WTC11 (cell line): ENCODE data around the gene VSIG1. TPM values are rescaled to one million over a fixed set of nuclear protein-coding genes. Genes with fewer than 3 reads are reported as not detected.

Source experiments
- ATAC-seq: fragments of 200-7000 bp; cut with Tn5 transposase; 2 replicates; pipeline ENCODE4 v1.10.0; 2021; ENCODE audit warnings: mild to moderate bottlenecking, moderate library complexity
- CTCF ChIA-PET: fragments of 300-600 bp; sonication (Branson Sonifier 250); formaldehyde crosslinking; loops from one replicate; lab custom pipeline; 2021; ENCODE audit warnings: antibody characterized with exemption; lab: Charles Lee
- POLR2A ChIA-PET: fragments of 350-600 bp; sonication (Branson Sonifier 250); formaldehyde crosslinking; loops from one replicate; lab custom pipeline; 2021; ENCODE audit warnings: antibody characterized with exemption; lab: Charles Lee
- DNase-seq: peaks from one replicate; pipeline ENCODE4 v3.0.0; 2021; ENCODE audit warnings: low spot score
- H3K27ac Mint-ChIP-seq: 2 replicates; pipeline ENCODE4 v1.8.0; 2021; ENCODE audit warnings: mixed read lengths
- H3K27me3 Mint-ChIP-seq: 2 replicates; pipeline ENCODE4 v1.8.0; 2021; ENCODE audit warnings: low read depth, mild to moderate bottlenecking, moderate library complexity, mixed read lengths
- H3K36me3 Mint-ChIP-seq: 2 replicates; pipeline ENCODE4 v1.8.0; 2021; ENCODE audit warnings: mixed read lengths
- H3K4me1 Mint-ChIP-seq: 2 replicates; pipeline ENCODE4 v1.8.0; 2022; ENCODE audit warnings: mixed read lengths
- H3K4me3 Mint-ChIP-seq: 2 replicates; pipeline ENCODE4 v1.8.0; 2021; ENCODE audit warnings: mild to moderate bottlenecking, moderate library complexity, mixed read lengths
- H3K9me3 Mint-ChIP-seq: 2 replicates; pipeline ENCODE4 v1.8.0; 2021; ENCODE audit warnings: mixed read lengths
- ARID4B ChIP-seq: sonication (generic); formaldehyde crosslinking; IDR thresholded peaks from 2 replicates; pipeline ENCODE4 v1.8.0; 2023; ENCODE audit warnings: missing genetic modification reagents, mild to moderate bottlenecking, borderline replicate concordance
- ATF2 ChIP-seq: sonication (generic); formaldehyde crosslinking; IDR thresholded peaks from 2 replicates; pipeline ENCODE4 v1.8.1; 2022; ENCODE audit warnings: low read depth, missing genetic modification reagents, borderline replicate concordance
- E2F5 ChIP-seq: sonication (generic); formaldehyde crosslinking; IDR thresholded peaks from 2 replicates; pipeline ENCODE4 v1.8.1; 2022; ENCODE audit warnings: mild to moderate bottlenecking, moderate library complexity, missing genetic modification reagents
- ELF4 ChIP-seq: sonication (generic); formaldehyde crosslinking; IDR thresholded peaks from 2 replicates; pipeline ENCODE4 v1.8.1; 2022; ENCODE audit warnings: low read depth, mild to moderate bottlenecking, moderate library complexity, missing genetic modification reagents
- EMX1 ChIP-seq: fragments of 250-450 bp; sonication (Bioruptor Pico); IDR thresholded peaks from 2 replicates; pipeline ENCODE4 v1.8.0; 2021; ENCODE audit warnings: mild to moderate bottlenecking
- ERG ChIP-seq: fragments of 250-450 bp; sonication (Bioruptor Pico); IDR thresholded peaks from 2 replicates; pipeline ENCODE4 v1.8.0; 2021; ENCODE audit warnings: mild to moderate bottlenecking
- FOXK1 ChIP-seq: sonication (generic); formaldehyde crosslinking; IDR thresholded peaks from 2 replicates; pipeline ENCODE4 v1.8.0; 2022; ENCODE audit warnings: mild to moderate bottlenecking, moderate library complexity, missing genetic modification reagents
- GRHL2 ChIP-seq: fragments of 250-450 bp; sonication (Bioruptor Pico); IDR thresholded peaks from 2 replicates; pipeline ENCODE4 v1.8.0; 2022; ENCODE audit warnings: mild to moderate bottlenecking, moderate library complexity; ENCODE audit not compliant: insufficient replicate concordance, severe bottlenecking
- HMGXB4 ChIP-seq: sonication (generic); formaldehyde crosslinking; IDR thresholded peaks from 2 replicates; pipeline ENCODE4 v1.8.1; 2023; ENCODE audit warnings: mild to moderate bottlenecking, moderate library complexity, missing genetic modification reagents
- JAZF1 ChIP-seq: fragments of 250-450 bp; sonication (Bioruptor Pico); IDR thresholded peaks from 2 replicates; pipeline ENCODE4 v1.9.0; 2021; ENCODE audit warnings: moderate library complexity, mild to moderate bottlenecking, inconsistent platforms
- KAT7 ChIP-seq: sonication (generic); formaldehyde crosslinking; IDR thresholded peaks from 2 replicates; pipeline ENCODE4 v1.8.1; 2023; ENCODE audit warnings: missing genetic modification reagents, mild to moderate bottlenecking, borderline replicate concordance
- MYBL2 ChIP-seq: sonication (generic); formaldehyde crosslinking; IDR thresholded peaks from 2 replicates; pipeline ENCODE4 v1.8.1; 2023; ENCODE audit warnings: mild to moderate bottlenecking, moderate library complexity, missing genetic modification reagents
- NR1H2 ChIP-seq: sonication (generic); formaldehyde crosslinking; IDR thresholded peaks from 2 replicates; pipeline ENCODE4 v1.9.0; 2021; ENCODE audit warnings: mild to moderate bottlenecking, moderate library complexity, missing genetic modification reagents
- NR2C2 ChIP-seq: sonication (generic); formaldehyde crosslinking; IDR thresholded peaks from 2 replicates; pipeline ENCODE4 v1.8.0; 2022; ENCODE audit warnings: mild to moderate bottlenecking, missing genetic modification reagents
- OVOL2 ChIP-seq: fragments of 250-450 bp; sonication (Bioruptor Pico); IDR thresholded peaks from 2 replicates; pipeline ENCODE4 v1.9.0; 2021; ENCODE audit warnings: mild to moderate bottlenecking, borderline replicate concordance
- RORB ChIP-seq: fragments of 250-450 bp; sonication (Bioruptor Pico); IDR thresholded peaks from 2 replicates; pipeline ENCODE4 v1.9.0; 2021; ENCODE audit warnings: mild to moderate bottlenecking
- SOX15 ChIP-seq: fragments of 250-450 bp; sonication (Bioruptor Pico); IDR thresholded peaks from 2 replicates; pipeline ENCODE4 v1.9.0; 2021; ENCODE audit warnings: mild to moderate bottlenecking
- TCF7 ChIP-seq: sonication (generic); formaldehyde crosslinking; IDR thresholded peaks from 2 replicates; pipeline ENCODE4 v1.8.0; 2022; ENCODE audit warnings: mild to moderate bottlenecking, low read depth, missing genetic modification reagents, moderate library complexity
- ZNF396 ChIP-seq: fragments of 250-450 bp; sonication (Bioruptor Pico); IDR thresholded peaks from 2 replicates; pipeline ENCODE4 v1.8.0; 2021; ENCODE audit warnings: mild to moderate bottlenecking, moderate library complexity, borderline replicate concordance
- ZNF532 ChIP-seq: fragments of 250-450 bp; sonication (Bioruptor Pico); IDR thresholded peaks from 2 replicates; pipeline ENCODE4 v1.9.0; 2021; ENCODE audit warnings: mild to moderate bottlenecking, borderline replicate concordance
- total RNA-seq: library from RNA; stranded (reverse); gene quantifications from 3 replicates; pipeline ENCODE4 v1.2.3, GENCODE V29; 2021

Gene VSIG1
- total RNA-seq, 1 experiment from 2014 or later: 1.2 TPM

GRCh38 chrX:108088511-108088910 is 43.6 kb downstream of the VSIG1 start:
- H3K4me3 Mint-ChIP-seq: no peak overlapping the region

More at GRCh38 chrX:108088511-108088910, 43.6 kb downstream of the VSIG1 start:
- no peaks in the 10 kb centered on the region; the same call in 1 of the 2 replicates for H3K27me3 Mint-ChIP-seq
- no peaks in the 10 kb centered on the region for H3K9me3 Mint-ChIP-seq
- DNase-seq (no peak), ATAC-seq (no peak)
- TF ChIP-seq KAT7 (no peak), SOX15 (CRISPR knock-in tag) (no peak), ATF2 (no peak), JAZF1 (CRISPR knock-in tag) (no peak), HMGXB4 (CRISPR knock-in tag) (no peak), ZNF532 (CRISPR knock-in tag) (no peak), RORB (no peak), ARID4B (CRISPR knock-in tag) (no peak), E2F5 (CRISPR knock-in tag) (no peak), ZNF396 (CRISPR knock-in tag) (no peak), FOXK1 (CRISPR knock-in tag) (no peak), ELF4 (CRISPR knock-in tag) (no peak), OVOL2 (CRISPR knock-in tag) (no peak), GRHL2 (CRISPR knock-in tag) (no peak), MYBL2 (no peak), ERG (CRISPR knock-in tag) (no peak), TCF7 (CRISPR knock-in tag) (no peak), NR2C2 (CRISPR knock-in tag) (no peak), EMX1 (CRISPR knock-in tag) (no peak), NR1H2 (CRISPR knock-in tag) (no peak)
- H3K4me1 Mint-ChIP-seq: no peaks in the 10 kb centered on the region
- CTCF ChIA-PET: interaction anchor here (0.7 kb wide), 1 partner anchor 550 kb away, joined by 3 read pairs; no protein-coding TSS in a partner anchor
- peaks cover 15% of the 10 kb centered on the region for H3K36me3 Mint-ChIP-seq
- POLR2A ChIA-PET: no interaction called here
- no peak overlapping the region for H3K27ac Mint-ChIP-seq
